GM12878 (cell line): ENCODE measurements around the gene KRT79. TPM values are rescaled to one million over a fixed set of nuclear protein-coding genes. Genes with fewer than 3 reads are reported as not detected.

ENCODE experiments used
- ATAC-seq: fragments of 200-7000 bp; cut with Tn5 transposase; 3 replicates; pipeline ENCODE4 v1.9.1; 2020; ENCODE audit warnings: mild to moderate bottlenecking, moderate library complexity
- BruUV-seq: library from RNA; stranded (reverse); fragments of 400-500 nt; replicated peaks from 2 replicates; lab custom pipeline; 2021; lab: Mats Ljungman, UMichigan
- CTCF ChIA-PET: fragments of 300-600 bp; sonication (Branson Sonifier 250); formaldehyde crosslinking; extraction: SDS; loops from one replicate; lab custom pipeline; 2021; ENCODE audit warnings: inconsistent platforms; lab: Yijun Ruan, JAX
- POLR2A ChIA-PET: fragments of 350-600 bp; formaldehyde crosslinking; extraction: SDS; loops from one replicate; lab custom pipeline; 2021; ENCODE audit warnings: inconsistent platforms; lab: Charles Lee
- RAD21 ChIA-PET: fragments of 300-600 bp; sonication (Branson Sonifier 250); formaldehyde crosslinking; loops from one replicate; lab custom pipeline; 2023; ENCODE audit warnings: antibody characterized with exemption; ENCODE audit not compliant: unreplicated experiment; lab: Charles Lee
- SMC1A ChIA-PET: fragments of 300-600 bp; sonication (Branson Sonifier 250); formaldehyde crosslinking; loops from one replicate; lab custom pipeline; 2023; ENCODE audit not compliant: unreplicated experiment, uncharacterized antibody; lab: Charles Lee
- DNase-seq: peaks from one replicate; pipeline ENCODE4 v3.0.0-alpha.2; 2011; ENCODE audit warnings: low read depth, low spot score
- FAIRE-seq: peaks from 3 replicates; lab custom pipeline; 2011; peaks lifted over from hg19 to GRCh38; lab: Jason Lieb, UNC
- H2AFZ ChIP-seq: 2 replicates; pipeline ENCODE4 v1.6.0; 2011; ENCODE audit warnings: low read depth, low read length, control low read depth; ENCODE audit not compliant: control insufficient read depth
- H3K27ac ChIP-seq: 2 replicates; pipeline ENCODE4 v1.5.1; 2011; ENCODE audit warnings: control low read depth; ENCODE audit not compliant: control insufficient read depth, insufficient read depth
- H3K27me3 ChIP-seq, 2 experiments: replicated peaks in 1 of 2; 2 replicates each; pipeline versions ENCODE4 v1.6.0 to v1.6.1; 2011; ENCODE audit warnings: low read length in 1 of 2; ENCODE audit not compliant: control insufficient read depth in 2 of 2, insufficient read depth in 2 of 2
- H3K36me3 ChIP-seq, 2 experiments: 2 replicates each; pipeline ENCODE4 v1.5.1; 2011; ENCODE audit warnings: low read length in 1 of 2; ENCODE audit not compliant: control insufficient read depth in 2 of 2, insufficient read depth in 2 of 2
- H3K4me1 ChIP-seq: 2 replicates; pipeline ENCODE4 v1.6.1; 2011; ENCODE audit warnings: mild to moderate bottlenecking, low read length, moderate library complexity, mixed read lengths; ENCODE audit not compliant: control insufficient read depth, insufficient read depth
- H3K4me2 ChIP-seq: 2 replicates; pipeline ENCODE4 v1.6.0; 2011; ENCODE audit warnings: control low read depth; ENCODE audit not compliant: control insufficient read depth, insufficient read depth
- H3K4me3 ChIP-seq: fragments of 200-600 bp; sonication (generic); 2 replicates; pipeline ENCODE4 v1.5.1; 2016
- H3K79me2 ChIP-seq: 2 replicates; pipeline ENCODE4 v1.6.0; 2011; ENCODE audit warnings: low read length; ENCODE audit not compliant: control insufficient read depth, insufficient read depth
- H3K9ac ChIP-seq: 2 replicates; pipeline ENCODE4 v1.8.0; 2011; ENCODE audit warnings: low read length, control low read depth, mixed read lengths; ENCODE audit not compliant: control insufficient read depth, insufficient read depth
- H3K9me3 ChIP-seq: replicated peaks from 3 replicates; pipeline ENCODE4 v1.5.1; 2011; ENCODE audit warnings: mild to moderate bottlenecking, low read length; ENCODE audit not compliant: control insufficient read depth, insufficient read depth
- H4K20me1 ChIP-seq: 2 replicates; pipeline ENCODE4 v1.6.0; 2011; ENCODE audit not compliant: control insufficient read depth, insufficient read depth
- CBFB ChIP-seq: IDR thresholded peaks from 2 replicates; pipeline ENCODE4 v1.6.1; 2016; ENCODE audit warnings: antibody characterized with exemption, low read depth
- CBX3 ChIP-seq: fragments of 200-600 bp; sonication (generic); IDR thresholded peaks from 2 replicates; pipeline ENCODE4 v1.6.1; 2016; ENCODE audit warnings: low read depth, borderline replicate concordance
- EED ChIP-seq: sonication (generic); IDR thresholded peaks from 2 replicates; pipeline ENCODE4 v1.6.1; 2016; ENCODE audit warnings: antibody characterized with exemption, low read depth
- FOXM1 ChIP-seq: IDR thresholded peaks from 2 replicates; pipeline ENCODE4 v1.6.1; 2012; ENCODE audit warnings: low read depth, mild to moderate bottlenecking, inconsistent platforms, low read length, moderate library complexity
- KLF5 ChIP-seq: fragments of 450-650 bp; IDR thresholded peaks from 2 replicates; pipeline ENCODE4 v1.6.1; 2014; ENCODE audit warnings: mild to moderate bottlenecking; ENCODE audit not compliant: partially characterized antibody
- RAD21 ChIP-seq: IDR thresholded peaks from 2 replicates; pipeline ENCODE4 v1.6.1; 2011; ENCODE audit warnings: mild to moderate bottlenecking, low read depth, low read length, moderate library complexity; ENCODE audit not compliant: insufficient read depth
- RCOR1 ChIP-seq: conservative IDR thresholded peaks from 2 replicates; pipeline ENCODE4 v1.6.1; 2012; ENCODE audit warnings: low read depth, low read length, improper control_type of control experiment
- RUNX3 ChIP-seq: IDR thresholded peaks from 2 replicates; pipeline ENCODE4 v1.6.1; 2012; ENCODE audit warnings: low read length, inconsistent platforms
- SREBF2 ChIP-seq: IDR thresholded peaks from 2 replicates; pipeline ENCODE4 v1.6.1; 2012; ENCODE audit warnings: mild to moderate bottlenecking, low read length
- STAT1 ChIP-seq: fragments of 450-650 bp; conservative IDR thresholded peaks from 2 replicates; pipeline ENCODE4 v1.6.1; 2014; ENCODE audit warnings: antibody characterized with exemption, mild to moderate bottlenecking
- TARDBP ChIP-seq: IDR thresholded peaks from 2 replicates; pipeline ENCODE4 v1.6.1; 2016; ENCODE audit warnings: borderline replicate concordance
- TCF12 ChIP-seq: IDR thresholded peaks from 2 replicates; pipeline ENCODE4 v1.6.1; 2011; ENCODE audit warnings: low read depth, mild to moderate bottlenecking, low read length
- WRNIP1 ChIP-seq: IDR thresholded peaks from 2 replicates; pipeline ENCODE4 v1.6.1; 2011; ENCODE audit warnings: low read depth, low read length, improper control_type of control experiment, borderline replicate concordance
- ZNF622 ChIP-seq: fragments of 450-650 bp; IDR thresholded peaks from 2 replicates; pipeline ENCODE4 v1.6.1; 2017; ENCODE audit warnings: mild to moderate bottlenecking, inconsistent platforms
- WGBS: methylation state at CpG from one replicate; pipeline ENCODE4 v1.1.6; 2016; ENCODE audit warnings: low lambda C conversion rate; ENCODE audit not compliant: insufficient replicate concordance, insufficient coverage; ENCODE audit errors: missing lambda C conversion rate; 5-methylcytosine and 5-hydroxymethylcytosine counted together
- in situ Hi-C: fragments of 300-500 bp; cut with MboI; formaldehyde crosslinking; loops from 9 replicates; pipeline ENCODE4 v1.14.3; 2018; ENCODE audit warnings: mixed read lengths
- intact Hi-C: fragments of 100-400 bp; cut with micrococcal nuclease; formaldehyde crosslinking; loops from one replicate; pipeline ENCODE4 v1.14.2; 2022; ENCODE audit not compliant: unreplicated experiment
- polyA plus RNA-seq, 11 experiments: library from polyadenylated mRNA; depleted of rRNA in 4 of 11; unstranded in 6 of 11; stranded (reverse) in 5 of 11; fragments of >200 nt; fragmentation: Nextera tagmentation in 4 of 11; fragmentation: Illumina TruSeq in 1 of 11; extraction: Ambion mirVana in 4 of 11; extraction: Trizol in 1 of 11; gene quantifications; 1 replicate in 1 of 11; 2 replicates in 10 of 11; pipeline versions ENCODE4 v1.2.1 to v1.2.3, GENCODE V29; 2011 to 2016; ENCODE audit warnings: inconsistent platforms in 2 of 11, missing spikeins in 2 of 11, low read depth in 1 of 11
- total RNA-seq, 4 experiments: library from RNA; depleted of rRNA in 3 of 4; stranded (reverse); fragments of >200 nt in 3 of 4; fragmentation: Illumina TruSeq in 1 of 4; extraction: Trizol in 1 of 4; gene quantifications; 2 replicates each; pipeline versions ENCODE4 v1.2.1 to v1.2.3, GENCODE V29; 2013 to 2021
- TF ChIP-seq, protein P1 (sequence below): fragments of 150-350 bp; IDR thresholded peaks from 2 replicates; pipeline ENCODE4 v1.6.1; 2014; ENCODE audit warnings: mild to moderate bottlenecking, low read depth, low read length
- TF ChIP-seq, protein P2 (sequence below): fragments of 450-650 bp; IDR thresholded peaks from 2 replicates; pipeline ENCODE4 v1.6.1; 2016; ENCODE audit warnings: mild to moderate bottlenecking
- TF ChIP-seq, protein P3 (sequence below): fragments of 450-650 bp; conservative IDR thresholded peaks from 2 replicates; pipeline ENCODE4 v1.6.1; 2017; ENCODE audit warnings: mild to moderate bottlenecking, moderate library complexity

Gene KRT79
- total and polyA plus RNA-seq, 10 of the 15 experiments (the other 5 are each of a cell fraction or from before 2014, with no cell fraction given), result 0.03 to 0.09 (median 0.07) TPM; not detected in 7

DNA sequence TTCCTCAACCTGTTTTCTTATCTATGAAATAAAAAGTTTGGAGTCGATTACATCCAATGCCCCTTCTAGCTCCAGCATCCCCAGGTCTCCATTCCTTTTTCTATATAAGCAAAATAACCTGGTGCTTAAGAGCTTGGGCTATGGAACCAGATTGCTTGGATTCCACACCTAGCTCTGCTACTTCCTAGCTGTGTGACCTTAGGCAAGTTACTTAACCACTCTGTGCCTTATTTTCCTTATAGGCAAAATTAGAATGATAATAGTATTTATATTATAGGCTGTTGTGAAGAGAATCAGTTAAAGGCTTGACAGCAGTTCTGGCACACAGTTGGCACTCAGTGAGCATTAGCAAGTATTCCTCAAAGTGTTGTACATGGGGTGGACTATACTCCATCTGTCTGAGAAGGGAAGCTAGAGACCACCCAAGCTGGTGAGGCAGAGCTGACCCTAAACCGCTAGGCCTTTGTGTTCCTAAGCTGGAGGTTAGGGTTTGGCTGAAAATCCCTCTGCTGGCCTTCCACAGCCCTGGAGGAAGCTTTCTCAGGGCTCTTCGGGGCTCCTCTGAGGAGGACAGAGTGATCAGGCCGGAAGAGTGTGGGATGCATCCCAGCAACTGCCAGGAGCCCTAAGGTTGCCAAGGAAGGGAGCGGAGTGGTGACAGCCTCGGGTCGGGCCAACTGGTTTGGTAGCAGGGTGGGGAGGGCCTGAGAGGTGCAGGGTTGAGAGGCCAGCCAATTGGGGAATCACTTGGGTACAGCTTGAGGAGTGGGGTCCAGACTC, 14.2 kb downstream of the KRT79 start:
- Histone ChIP-seq H4K20me1 (no peaks in the 10 kb centered on the region; the same call in 1 of the 2 replicates), H3K36me3 (no peaks in the 10 kb centered on the region), H3K79me2 (no peaks in the 10 kb centered on the region), H2AFZ (no peak overlapping the region), H3K9ac (no peak overlapping the region), H3K27ac (no peak overlapping the region), H3K27me3 (peaks cover 0 to 6% of the 10 kb centered on the region in 2 experiments; a peak in 1 of 4 replicates), H3K4me1 (no peaks in the 10 kb centered on the region), H3K4me2 (no peak overlapping the region), H3K9me3 (no peaks in the 10 kb centered on the region), H3K4me3 (no peak overlapping the region)
- ChIA-PET CTCF (no interaction called here), SMC1A (interaction anchor here (0.7 kb wide), 1 partner anchor 13 kb away, joined by 3 read pairs; no protein-coding TSS in a partner anchor), POLR2A (no interaction called here), RAD21 (interaction anchor here (0.6 kb wide), 1 partner anchor 1028 kb away, joined by 3 read pairs; no protein-coding TSS in a partner anchor)
- no peak for DNase-seq
- in situ Hi-C loops (no loop called here), intact Hi-C loops (no loop called here)
- TF ChIP-seq, protein P1, sequence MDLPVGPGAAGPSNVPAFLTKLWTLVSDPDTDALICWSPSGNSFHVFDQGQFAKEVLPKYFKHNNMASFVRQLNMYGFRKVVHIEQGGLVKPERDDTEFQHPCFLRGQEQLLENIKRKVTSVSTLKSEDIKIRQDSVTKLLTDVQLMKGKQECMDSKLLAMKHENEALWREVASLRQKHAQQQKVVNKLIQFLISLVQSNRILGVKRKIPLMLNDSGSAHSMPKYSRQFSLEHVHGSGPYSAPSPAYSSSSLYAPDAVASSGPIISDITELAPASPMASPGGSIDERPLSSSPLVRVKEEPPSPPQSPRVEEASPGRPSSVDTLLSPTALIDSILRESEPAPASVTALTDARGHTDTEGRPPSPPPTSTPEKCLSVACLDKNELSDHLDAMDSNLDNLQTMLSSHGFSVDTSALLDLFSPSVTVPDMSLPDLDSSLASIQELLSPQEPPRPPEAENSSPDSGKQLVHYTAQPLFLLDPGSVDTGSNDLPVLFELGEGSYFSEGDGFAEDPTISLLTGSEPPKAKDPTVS, result no peak
- no peak for TF ChIP-seq ZNF622
- no peak for TF ChIP-seq FOXM1
- no peak for TF ChIP-seq CBX3
- no peak for TF ChIP-seq STAT1
- no peak for TF ChIP-seq RUNX3
- TF ChIP-seq CBFB, result no peak
- no peak for TF ChIP-seq RAD21
- TF ChIP-seq, protein P2, sequence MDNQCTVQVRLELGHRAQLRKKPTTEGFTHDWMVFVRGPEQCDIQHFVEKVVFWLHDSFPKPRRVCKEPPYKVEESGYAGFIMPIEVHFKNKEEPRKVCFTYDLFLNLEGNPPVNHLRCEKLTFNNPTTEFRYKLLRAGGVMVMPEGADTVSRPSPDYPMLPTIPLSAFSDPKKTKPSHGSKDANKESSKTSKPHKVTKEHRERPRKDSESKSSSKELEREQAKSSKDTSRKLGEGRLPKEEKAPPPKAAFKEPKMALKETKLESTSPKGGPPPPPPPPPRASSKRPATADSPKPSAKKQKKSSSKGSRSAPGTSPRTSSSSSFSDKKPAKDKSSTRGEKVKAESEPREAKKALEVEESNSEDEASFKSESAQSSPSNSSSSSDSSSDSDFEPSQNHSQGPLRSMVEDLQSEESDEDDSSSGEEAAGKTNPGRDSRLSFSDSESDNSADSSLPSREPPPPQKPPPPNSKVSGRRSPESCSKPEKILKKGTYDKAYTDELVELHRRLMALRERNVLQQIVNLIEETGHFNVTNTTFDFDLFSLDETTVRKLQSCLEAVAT, result no peak
- TF ChIP-seq, protein P3, sequence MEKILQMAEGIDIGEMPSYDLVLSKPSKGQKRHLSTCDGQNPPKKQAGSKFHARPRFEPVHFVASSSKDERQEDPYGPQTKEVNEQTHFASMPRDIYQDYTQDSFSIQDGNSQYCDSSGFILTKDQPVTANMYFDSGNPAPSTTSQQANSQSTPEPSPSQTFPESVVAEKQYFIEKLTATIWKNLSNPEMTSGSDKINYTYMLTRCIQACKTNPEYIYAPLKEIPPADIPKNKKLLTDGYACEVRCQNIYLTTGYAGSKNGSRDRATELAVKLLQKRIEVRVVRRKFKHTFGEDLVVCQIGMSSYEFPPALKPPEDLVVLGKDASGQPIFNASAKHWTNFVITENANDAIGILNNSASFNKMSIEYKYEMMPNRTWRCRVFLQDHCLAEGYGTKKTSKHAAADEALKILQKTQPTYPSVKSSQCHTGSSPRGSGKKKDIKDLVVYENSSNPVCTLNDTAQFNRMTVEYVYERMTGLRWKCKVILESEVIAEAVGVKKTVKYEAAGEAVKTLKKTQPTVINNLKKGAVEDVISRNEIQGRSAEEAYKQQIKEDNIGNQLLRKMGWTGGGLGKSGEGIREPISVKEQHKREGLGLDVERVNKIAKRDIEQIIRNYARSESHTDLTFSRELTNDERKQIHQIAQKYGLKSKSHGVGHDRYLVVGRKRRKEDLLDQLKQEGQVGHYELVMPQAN, result no peak
- no peak for TF ChIP-seq SREBF2
- no peak for TF ChIP-seq KLF5
- TF ChIP-seq TCF12, result no peak
- TF ChIP-seq WRNIP1, result no peak
- TF ChIP-seq EED, result no peak
- TF ChIP-seq RCOR1, result no peak
- TF ChIP-seq TARDBP, result no peak
- 5% methylated on average over 7 of the region's 7 CpGs for whole genome bisulfite sequencing
- no peak for ATAC-seq
- no peak for FAIRE-seq
- BruUV-seq, result no TSS peak
